H1 (cell line): Measurements from ENCODE around the gene FAN1. TPM values are rescaled to one million over a fixed set of nuclear protein-coding genes. Genes with fewer than 3 reads are reported as not detected.

Experiments
- CTCF ChIA-PET: fragments of 300-600 bp; sonication (Branson Sonifier 250); formaldehyde crosslinking; loops from one replicate; lab custom pipeline; 2021; ENCODE audit not compliant: partially characterized antibody; lab: Charles Lee
- POLR2A ChIA-PET: fragments of 300-600 bp; sonication (Branson Sonifier 250); formaldehyde crosslinking; loops from one replicate; lab custom pipeline; 2021; ENCODE audit warnings: inconsistent platforms; ENCODE audit not compliant: partially characterized antibody; lab: Charles Lee
- DNase-seq, 2 experiments: peaks; one replicate each; pipeline versions ENCODE4 v3.0.0 to v3.0.0-alpha.2; 2010 to 2022; ENCODE audit warnings: low spot score in 2 of 2, low read depth in 1 of 2, mixed read lengths in 1 of 2
- FAIRE-seq: peaks from 2 replicates; lab custom pipeline; 2011; peaks lifted over from hg19 to GRCh38; lab: Jason Lieb, UNC
- H2AFZ ChIP-seq: 2 replicates; pipeline ENCODE4 v1.8.1; 2012; ENCODE audit warnings: low read length, inconsistent platforms
- H2AK5ac ChIP-seq: 2 replicates; pipeline ENCODE4 v1.6.1; 2013; ENCODE audit warnings: low read depth, low read length
- H2BK120ac ChIP-seq: replicated peaks from 2 replicates; pipeline ENCODE3; 2013; ENCODE audit warnings: low read depth, low read length, inconsistent platforms
- H2BK12ac ChIP-seq: 2 replicates; pipeline ENCODE4 v1.6.1; 2013; ENCODE audit warnings: low read depth, low read length
- H2BK15ac ChIP-seq: 2 replicates; pipeline ENCODE4 v1.6.1; 2013; ENCODE audit warnings: low read length
- H2BK20ac ChIP-seq: 2 replicates; pipeline ENCODE4 v1.6.1; 2013; ENCODE audit warnings: low read length
- H2BK5ac ChIP-seq: 2 replicates; pipeline ENCODE4 v1.6.1; 2013; ENCODE audit warnings: low read depth, low read length
- H3K14ac ChIP-seq: 2 replicates; pipeline ENCODE4 v1.6.1; 2013; ENCODE audit warnings: inconsistent platforms; ENCODE audit not compliant: insufficient read length
- H3K18ac ChIP-seq: 2 replicates; pipeline ENCODE4 v1.6.1; 2013; ENCODE audit warnings: low read length; ENCODE audit errors: extremely low read depth
- H3K23ac ChIP-seq: 2 replicates; pipeline ENCODE4 v1.6.1; 2013; ENCODE audit warnings: inconsistent platforms; ENCODE audit not compliant: insufficient read length
- H3K23me2 ChIP-seq: 2 replicates; pipeline ENCODE4 v1.6.1; 2013; ENCODE audit warnings: low read depth, low read length
- H3K27ac ChIP-seq: 2 replicates; pipeline ENCODE4 v1.6.1; 2011; ENCODE audit warnings: low read depth, low read length, inconsistent platforms
- H3K27me3 ChIP-seq, 4 experiments: replicated peaks in 1 of 4; 1 replicate in 1 of 4; 2 replicates in 3 of 4; pipeline versions ENCODE4 v1.6.1 to v1.8.1; 2011 to 2013; ENCODE audit warnings: low read length in 3 of 4, mild to moderate bottlenecking in 3 of 4, inconsistent platforms in 2 of 4, mixed read lengths in 2 of 4, moderate library complexity in 1 of 4; ENCODE audit not compliant: control insufficient read depth in 3 of 4, insufficient read depth in 3 of 4; ENCODE audit errors: extremely low read depth in 1 of 4
- H3K36me3 ChIP-seq, 4 experiments: 2 replicates each; pipeline versions ENCODE4 v1.6.1 to v1.8.1; 2011 to 2013; ENCODE audit warnings: mild to moderate bottlenecking in 4 of 4, low read length in 3 of 4, moderate library complexity in 2 of 4, control low read depth in 1 of 4, inconsistent platforms in 1 of 4; ENCODE audit not compliant: insufficient read depth in 4 of 4, control insufficient read depth in 2 of 4
- H3K4ac ChIP-seq: replicated peaks from 2 replicates; pipeline ENCODE3; 2013; ENCODE audit warnings: low read length, low read depth, mixed read lengths, inconsistent platforms; ENCODE audit not compliant: insufficient read length
- H3K4me1 ChIP-seq, 4 experiments: replicated peaks in 1 of 4; 1 replicate in 1 of 4; 2 replicates in 3 of 4; pipeline versions ENCODE4 v1.6.1 to v1.8.1; 2011 to 2013; ENCODE audit warnings: low read length in 3 of 4, inconsistent platforms in 2 of 4, mixed read lengths in 1 of 4; ENCODE audit not compliant: insufficient read depth in 4 of 4, control insufficient read depth in 3 of 4
- H3K4me2 ChIP-seq, 2 experiments: 2 replicates each; pipeline versions ENCODE4 v1.6.1 to v1.8.1; 2011 to 2013; ENCODE audit warnings: low read depth in 2 of 2, low read length in 2 of 2, control low read depth in 1 of 2, inconsistent platforms in 1 of 2, mild to moderate bottlenecking in 1 of 2; ENCODE audit not compliant: insufficient read depth in 1 of 2
- H3K4me3 ChIP-seq, 4 experiments: fragments of 200-600, 300-600 bp in 1 of 4; sonication (generic), shearing (Covaris generic), sonication (Bioruptor Twin) in 1 of 4; 2 replicates each; pipeline versions ENCODE4 v1.5.1 to v1.8.1; 2011 to 2016; ENCODE audit warnings: low read length in 4 of 4, low read depth in 3 of 4, control low read depth in 2 of 4, inconsistent platforms in 2 of 4, mild to moderate bottlenecking in 2 of 4, mixed read lengths in 1 of 4, moderate library complexity in 1 of 4; ENCODE audit not compliant: insufficient read depth in 2 of 4; ENCODE audit errors: extremely low read depth in 1 of 4
- H3K56ac ChIP-seq: replicated peaks from 2 replicates; pipeline ENCODE3; 2013; ENCODE audit warnings: low read depth, mild to moderate bottlenecking, mixed read lengths, low read length, inconsistent platforms; ENCODE audit not compliant: insufficient read length
- H3K79me1 ChIP-seq: 2 replicates; pipeline ENCODE4 v1.6.1; 2013; ENCODE audit warnings: low read depth, low read length, control low read depth
- H3K79me2 ChIP-seq, 2 experiments: 2 replicates each; pipeline versions ENCODE4 v1.6.1 to v1.8.1; 2012 to 2013; ENCODE audit warnings: low read length in 2 of 2, mild to moderate bottlenecking in 2 of 2, inconsistent platforms in 1 of 2; ENCODE audit not compliant: insufficient read depth in 2 of 2, control insufficient read depth in 1 of 2
- H3K9ac ChIP-seq, 4 experiments: replicated peaks in 1 of 4; 1 replicate in 1 of 4; 2 replicates in 3 of 4; pipeline versions ENCODE4 v1.6.1 to v1.8.1; 2011 to 2013; ENCODE audit warnings: low read depth in 3 of 4, low read length in 3 of 4, control low read depth in 2 of 4, mild to moderate bottlenecking in 2 of 4, moderate library complexity in 2 of 4, inconsistent platforms in 1 of 4; ENCODE audit errors: extremely low read depth in 1 of 4
- H3K9me3 ChIP-seq, 2 experiments: 2 replicates each; pipeline versions ENCODE4 v1.6.1 to v1.8.1; 2012 to 2013; ENCODE audit warnings: mild to moderate bottlenecking in 2 of 2, moderate library complexity in 2 of 2, control low read depth in 1 of 2, inconsistent platforms in 1 of 2, low read depth in 1 of 2, low read length in 1 of 2, mixed read lengths in 1 of 2; ENCODE audit not compliant: insufficient read depth in 2 of 2
- H4K20me1 ChIP-seq, 2 experiments: replicated peaks in 1 of 2; 2 replicates each; pipeline versions ENCODE3 to v1.8.1; 2011 to 2013; ENCODE audit warnings: inconsistent platforms in 2 of 2, low read length in 2 of 2, mild to moderate bottlenecking in 1 of 2; ENCODE audit not compliant: insufficient read depth in 2 of 2, control insufficient read depth in 1 of 2
- H4K5ac ChIP-seq: 2 replicates; pipeline ENCODE4 v1.6.1; 2013; ENCODE audit warnings: low read length, low read depth, mixed read lengths, inconsistent platforms; ENCODE audit not compliant: insufficient read length
- H4K8ac ChIP-seq: 2 replicates; pipeline ENCODE4 v1.8.0; 2013; ENCODE audit warnings: mild to moderate bottlenecking, moderate library complexity, low read length, inconsistent platforms; ENCODE audit not compliant: insufficient read depth; ENCODE audit errors: extremely low read depth
- H4K91ac ChIP-seq: replicated peaks from 2 replicates; pipeline ENCODE3; 2013; ENCODE audit warnings: low read length, mixed read lengths, inconsistent platforms; ENCODE audit not compliant: insufficient read length
- CBX8 ChIP-seq: fragments of 300-800, 300-1000 bp; sonication (generic); IDR thresholded peaks from 2 replicates; pipeline ENCODE4 v1.7.1; 2016; ENCODE audit warnings: low read depth, low read length, borderline replicate concordance
- HDAC6 ChIP-seq: IDR thresholded peaks from one replicate; pipeline ENCODE4 v1.7.1; 2012; ENCODE audit warnings: low read depth, mild to moderate bottlenecking, inconsistent platforms, low read length, moderate library complexity
- MAX ChIP-seq: IDR thresholded peaks from 2 replicates; pipeline ENCODE4 v1.6.1; 2012; ENCODE audit warnings: inconsistent platforms
- NRF1 ChIP-seq: IDR thresholded peaks from 2 replicates; pipeline ENCODE4 v1.6.1; 2011; ENCODE audit warnings: mild to moderate bottlenecking, low read depth, low read length, improper control_type of control experiment
- RAD21 ChIP-seq, 2 experiments: IDR thresholded peaks in 1 of 2; conservative IDR thresholded peaks in 1 of 2; 2 replicates each; pipeline ENCODE4 v1.6.1; 2011; ENCODE audit warnings: low read depth in 2 of 2, low read length in 2 of 2, improper control_type of control experiment in 1 of 2, inconsistent platforms in 1 of 2, mild to moderate bottlenecking in 1 of 2, moderate library complexity in 1 of 2
- RFX5 ChIP-seq: IDR thresholded peaks from 2 replicates; pipeline ENCODE4 v1.6.1; 2011; ENCODE audit warnings: low read depth, low read length, improper control_type of control experiment, borderline replicate concordance
- RNF2 ChIP-seq: fragments of 200-900, 300-1000 bp; sonication (generic); IDR thresholded peaks from 2 replicates; pipeline ENCODE4 v1.7.1; 2016; ENCODE audit warnings: borderline replicate concordance, low read depth, mild to moderate bottlenecking, antibody characterized with exemption, low read length; ENCODE audit not compliant: poor library complexity, severe bottlenecking; ENCODE audit errors: missing control alignments
- TBP ChIP-seq: IDR thresholded peaks from 2 replicates; pipeline ENCODE4 v1.6.1; 2011; ENCODE audit warnings: low read depth, low read length, improper control_type of control experiment
- WGBS, 2 experiments: shearing (Covaris generic) in 1 of 2; methylation state at CpG; one replicate each; pipeline versions ENCODE4 v1.1.6 to v1.1.7; 2013 to 2015; ENCODE audit warnings: low lambda C conversion rate in 2 of 2, mixed read lengths in 2 of 2, inconsistent platforms in 1 of 2, low coverage in 1 of 2, missing lambda C conversion rate in 1 of 2; ENCODE audit not compliant: insufficient replicate concordance in 2 of 2, insufficient coverage in 1 of 2, insufficient read length in 1 of 2; ENCODE audit errors: extremely low coverage in 1 of 2, missing lambda C conversion rate in 1 of 2; 5-methylcytosine and 5-hydroxymethylcytosine counted together
- polyA plus RNA-seq, 7 experiments: library from polyadenylated mRNA; depleted of rRNA in 3 of 7; stranded (reverse) in 5 of 7; unstranded in 2 of 7; fragments of >200 nt in 5 of 7; fragments of 200-250 nt in 2 of 7; gene quantifications; 1 replicate in 5 of 7; 2 replicates in 1 of 7; 4 replicates in 1 of 7; pipeline versions ENCODE4 v1.2.1 to v1.2.3, GENCODE V29; 2011 to 2013; ENCODE audit warnings: missing spikeins in 2 of 7, mixed read lengths in 2 of 7
- total RNA-seq: library from RNA; stranded (reverse); fragmentation: NEBNext Ultra II Directional; extraction: Animal tissue kit (Norgen Biotek cat#: 25700); gene quantifications from 2 replicates; pipeline ENCODE4 v1.2.1, GENCODE V29; 2021

Gene FAN1
- total and polyA plus RNA-seq, 2 of the 8 experiments (the other 6 are each of a cell fraction or from before 2014, with no cell fraction given), result 8.6 to 24.9 TPM

GRCh38 chr15:30859091-30859874 lies 44.4 kb upstream of the FAN1 start:
- CTCF ChIA-PET, result interaction anchor here (0.7 to 4.8 kb wide), 33 partner anchors 9 to 291 kb away, joined by 3 to 49 read pairs (median 4); partner anchors contain the start of genes FAN1 and TRPM1
- Histone ChIP-seq H3K56ac (no peak overlapping the region), H3K79me2 (no peaks in the 10 kb centered on the region), H3K79me1 (no peaks in the 10 kb centered on the region), H3K36me3 (no peaks in the 10 kb centered on the region), H3K9ac (no peak overlapping the region), H3K4me3 (no peak overlapping the region), H3K4me1 (peaks cover 0 to 3% (median 1%) of the 10 kb centered on the region in 4 experiments; a peak in 2 of 7 replicates), H2AFZ (no peak overlapping the region), H2BK5ac (no peak overlapping the region), H3K18ac (no peak overlapping the region), H3K4ac (no peak overlapping the region), H3K9me3 (peaks cover 0 to 2% of the 10 kb centered on the region in 2 experiments; a peak in 1 of 4 replicates), H2BK120ac (no peak overlapping the region), H2BK15ac (no peak overlapping the region), H4K8ac (no peak overlapping the region), H4K20me1 (no peaks in the 10 kb centered on the region), H4K5ac (no peak overlapping the region), H3K27me3 (no peaks in the 10 kb centered on the region), H2BK12ac (no peak overlapping the region), H3K4me2 (no peak overlapping the region), H3K14ac (no peak overlapping the region), H4K91ac (no peak overlapping the region), H3K23ac (no peak overlapping the region), H2AK5ac (no peak overlapping the region), H3K27ac (no peak overlapping the region), H2BK20ac (no peak overlapping the region), H3K23me2 (no peaks in the 10 kb centered on the region)
- 45% methylated on average over 7 of the region's 7 CpGs; no CpG with 5 or more reads in 1 of the 2 experiments for WGBS, 2 experiments
- FAIRE-seq (peak; percentile 79), DNase-seq (no peak)
- POLR2A ChIA-PET, result interaction anchor here (0.6 to 0.8 kb wide), 2 partner anchors 26 to 296 kb away, joined by 3 read pairs; no protein-coding TSS in a partner anchor
- TF ChIP-seq RAD21 (IDR thresholded peaks at IDR 0.05 in 1 of 2, conservative IDR thresholded peaks at IDR 0.05 in 1 of 2; ENCODE audit: low read depth in 2 of 2, low read length in 2 of 2) (peak; percentile 38 to 51; a peak in 3 of 4 replicates), RFX5 (no peak), TBP (no peak), RNF2 (no peak), HDAC6 (no peak), NRF1 (no peak), CBX8 (no peak), MAX (no peak)
